GM12878 (cell line): Measurements from ENCODE around the gene SRSF12. TPM values are rescaled to one million over a fixed set of nuclear protein-coding genes. Genes with fewer than 3 reads are reported as not detected.

Experiments
- CEBPZ ChIP-seq: fragments of 150-350 bp; IDR thresholded peaks from 2 replicates; pipeline ENCODE4 v1.6.1; 2016; ENCODE audit warnings: low read depth, low read length
- CHD2 ChIP-seq: IDR thresholded peaks from 2 replicates; pipeline ENCODE4 v1.6.1; 2011; ENCODE audit warnings: low read depth, low read length, improper control_type of control experiment, borderline replicate concordance
- CREB1 ChIP-seq: IDR thresholded peaks from 2 replicates; pipeline ENCODE4 v1.6.1; 2012; ENCODE audit warnings: low read depth, mild to moderate bottlenecking, inconsistent platforms
- DPF2 ChIP-seq: fragments of 450-650 bp; IDR thresholded peaks from 2 replicates; pipeline ENCODE4 v1.6.1; 2017; ENCODE audit warnings: mild to moderate bottlenecking
- EED ChIP-seq: sonication (generic); IDR thresholded peaks from 2 replicates; pipeline ENCODE4 v1.6.1; 2016; ENCODE audit warnings: antibody characterized with exemption, low read depth
- EGR1 ChIP-seq, 2 experiments: IDR thresholded peaks; 1 replicate in 1 of 2; 2 replicates in 1 of 2; pipeline ENCODE4 v1.6.1; 2011 to 2012; ENCODE audit warnings: low read depth in 2 of 2, low read length in 2 of 2, borderline replicate concordance in 1 of 2, mild to moderate bottlenecking in 1 of 2, moderate library complexity in 1 of 2
- NFYB ChIP-seq: IDR thresholded peaks from 2 replicates; pipeline ENCODE4 v1.6.1; 2011; ENCODE audit warnings: low read depth, mild to moderate bottlenecking, low read length, improper control_type of control experiment, moderate library complexity; ENCODE audit not compliant: insufficient read depth
- NRF1 ChIP-seq: conservative IDR thresholded peaks from 2 replicates; pipeline ENCODE4 v1.6.1; 2011; ENCODE audit warnings: mild to moderate bottlenecking, low read depth, low read length, improper control_type of control experiment
- POLR2AphosphoS5 ChIP-seq: IDR thresholded peaks from 2 replicates; pipeline ENCODE4 v1.6.1; 2011; ENCODE audit warnings: mild to moderate bottlenecking, low read length, inconsistent platforms
- RB1 ChIP-seq: fragments of 450-650 bp; formaldehyde crosslinking; IDR thresholded peaks from 2 replicates; pipeline ENCODE4 v1.6.1; 2017; ENCODE audit warnings: mild to moderate bottlenecking, borderline replicate concordance
- SMARCA5 ChIP-seq: fragments of 450-650 bp; IDR thresholded peaks from 2 replicates; pipeline ENCODE4 v1.6.1; 2017; ENCODE audit warnings: mild to moderate bottlenecking
- SP1 ChIP-seq: IDR thresholded peaks from one replicate; pipeline ENCODE4 v1.6.1; 2011; ENCODE audit warnings: low read depth, low read length
- SREBF2 ChIP-seq: IDR thresholded peaks from 2 replicates; pipeline ENCODE4 v1.6.1; 2012; ENCODE audit warnings: mild to moderate bottlenecking, low read length
- YY1 ChIP-seq: IDR thresholded peaks from 2 replicates; pipeline ENCODE4 v1.6.1; 2011; ENCODE audit warnings: low read depth, mild to moderate bottlenecking, low read length
- ZNF217 ChIP-seq: fragments of 450-650 bp; IDR thresholded peaks from 2 replicates; pipeline ENCODE4 v1.6.1; 2017; ENCODE audit warnings: antibody characterized with exemption, mild to moderate bottlenecking
- ZNF24 ChIP-seq: fragments of 450-650 bp; IDR thresholded peaks from 2 replicates; pipeline ENCODE4 v1.6.1; 2017; ENCODE audit warnings: antibody characterized with exemption, mild to moderate bottlenecking
- ZNF274 ChIP-seq: IDR thresholded peaks from one replicate; pipeline ENCODE4 v1.8.0; 2011; ENCODE audit not compliant: insufficient read length, insufficient read depth
- polyA plus RNA-seq, 11 experiments: library from polyadenylated mRNA; depleted of rRNA in 4 of 11; unstranded in 6 of 11; stranded (reverse) in 5 of 11; fragments of >200 nt; fragmentation: Nextera tagmentation in 4 of 11; fragmentation: Illumina TruSeq in 1 of 11; extraction: Ambion mirVana in 4 of 11; extraction: Trizol in 1 of 11; gene quantifications; 1 replicate in 1 of 11; 2 replicates in 10 of 11; pipeline versions ENCODE4 v1.2.1 to v1.2.3, GENCODE V29; 2011 to 2016; ENCODE audit warnings: inconsistent platforms in 2 of 11, missing spikeins in 2 of 11, low read depth in 1 of 11
- total RNA-seq, 4 experiments: library from RNA; depleted of rRNA in 3 of 4; stranded (reverse); fragments of >200 nt in 3 of 4; fragmentation: Illumina TruSeq in 1 of 4; extraction: Trizol in 1 of 4; gene quantifications; 2 replicates each; pipeline versions ENCODE4 v1.2.1 to v1.2.3, GENCODE V29; 2013 to 2021
- TF ChIP-seq, protein P1 (sequence below): IDR thresholded peaks from 2 replicates; pipeline ENCODE4 v1.6.1; 2011; ENCODE audit warnings: borderline replicate concordance, low read depth, mild to moderate bottlenecking, moderate library complexity, mixed read lengths, low read length; ENCODE audit not compliant: insufficient read depth; ENCODE audit errors: extremely low read length
- TF ChIP-seq, protein P2 (sequence below): fragments of 450-650 bp; IDR thresholded peaks from 2 replicates; pipeline ENCODE4 v1.6.1; 2017; ENCODE audit warnings: borderline replicate concordance
- TF ChIP-seq, protein P3 (sequence below): fragments of 450-650 bp; IDR thresholded peaks from 2 replicates; pipeline ENCODE4 v1.6.1; 2016; ENCODE audit warnings: mild to moderate bottlenecking

The SRSF12 gene
- total and polyA plus RNA-seq, 10 of the 15 experiments (the other 5 are each of a cell fraction or from before 2014, with no cell fraction given) = 0.03 to 0.23 TPM; not detected in 8

- TF ChIP-seq CEBPZ (no peak), ZNF24 (no peak), NFYB (no peak), NRF1 (peak; percentile 54), YY1 (peak; percentile 86), ZNF217 (no peak), RB1 (0 out of 2 replicates have a peak, but pooled peaks have one; percentile 23), EGR1 (IDR thresholded peaks at IDR 0.05; ENCODE audit: borderline replicate concordance in 1 of 2, low read depth in 2 of 2, low read length in 2 of 2) (peak in 1 of 2 experiments; percentile 49; a peak in 1 of 3 replicates), POLR2AphosphoS5 (peak; percentile 46; the same call in 1 of the 2 replicates), SP1 (no peak), SREBF2 (no peak), CREB1 (no peak), EED (no peak), DPF2 (peak; percentile 68), CHD2 (0 out of 2 replicates have a peak, but pooled peaks have one; percentile 18), ZNF274 (no peak), SMARCA5 (peak; percentile 34; the same call in 1 of the 2 replicates)
- TF ChIP-seq, protein P1, sequence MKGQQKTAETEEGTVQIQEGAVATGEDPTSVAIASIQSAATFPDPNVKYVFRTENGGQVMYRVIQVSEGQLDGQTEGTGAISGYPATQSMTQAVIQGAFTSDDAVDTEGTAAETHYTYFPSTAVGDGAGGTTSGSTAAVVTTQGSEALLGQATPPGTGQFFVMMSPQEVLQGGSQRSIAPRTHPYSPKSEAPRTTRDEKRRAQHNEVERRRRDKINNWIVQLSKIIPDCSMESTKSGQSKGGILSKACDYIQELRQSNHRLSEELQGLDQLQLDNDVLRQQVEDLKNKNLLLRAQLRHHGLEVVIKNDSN = no peak
- TF ChIP-seq, protein P2, sequence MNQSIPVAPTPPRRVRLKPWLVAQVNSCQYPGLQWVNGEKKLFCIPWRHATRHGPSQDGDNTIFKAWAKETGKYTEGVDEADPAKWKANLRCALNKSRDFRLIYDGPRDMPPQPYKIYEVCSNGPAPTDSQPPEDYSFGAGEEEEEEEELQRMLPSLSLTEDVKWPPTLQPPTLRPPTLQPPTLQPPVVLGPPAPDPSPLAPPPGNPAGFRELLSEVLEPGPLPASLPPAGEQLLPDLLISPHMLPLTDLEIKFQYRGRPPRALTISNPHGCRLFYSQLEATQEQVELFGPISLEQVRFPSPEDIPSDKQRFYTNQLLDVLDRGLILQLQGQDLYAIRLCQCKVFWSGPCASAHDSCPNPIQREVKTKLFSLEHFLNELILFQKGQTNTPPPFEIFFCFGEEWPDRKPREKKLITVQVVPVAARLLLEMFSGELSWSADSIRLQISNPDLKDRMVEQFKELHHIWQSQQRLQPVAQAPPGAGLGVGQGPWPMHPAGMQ = no peak
- TF ChIP-seq, protein P3, sequence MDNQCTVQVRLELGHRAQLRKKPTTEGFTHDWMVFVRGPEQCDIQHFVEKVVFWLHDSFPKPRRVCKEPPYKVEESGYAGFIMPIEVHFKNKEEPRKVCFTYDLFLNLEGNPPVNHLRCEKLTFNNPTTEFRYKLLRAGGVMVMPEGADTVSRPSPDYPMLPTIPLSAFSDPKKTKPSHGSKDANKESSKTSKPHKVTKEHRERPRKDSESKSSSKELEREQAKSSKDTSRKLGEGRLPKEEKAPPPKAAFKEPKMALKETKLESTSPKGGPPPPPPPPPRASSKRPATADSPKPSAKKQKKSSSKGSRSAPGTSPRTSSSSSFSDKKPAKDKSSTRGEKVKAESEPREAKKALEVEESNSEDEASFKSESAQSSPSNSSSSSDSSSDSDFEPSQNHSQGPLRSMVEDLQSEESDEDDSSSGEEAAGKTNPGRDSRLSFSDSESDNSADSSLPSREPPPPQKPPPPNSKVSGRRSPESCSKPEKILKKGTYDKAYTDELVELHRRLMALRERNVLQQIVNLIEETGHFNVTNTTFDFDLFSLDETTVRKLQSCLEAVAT = no peak
These were observed 28.3 kb upstream of the SRSF12 start, which contains the start of gene PM20D2 (continued) for GRCh38 chr6:89145956-89146717.
